B cell (primary cell): Measurements from ENCODE around the gene CACNA1F. TPM values are rescaled to one million over a fixed set of nuclear protein-coding genes. Genes with fewer than 3 reads are reported as not detected.

Source experiments
- ATAC-seq: fragments of 200-7000 bp; cut with Tn5 transposase; one replicate; pipeline ENCODE4 v1.10.0; 2021; ENCODE audit warnings: low read depth, mild to moderate bottlenecking, moderate number of reproducible peaks, moderate library complexity
- CTCF ChIA-PET: fragments of 350-600 bp; sonication (Branson Sonifier 250); formaldehyde crosslinking; loops from one replicate; lab custom pipeline; 2021; ENCODE audit warnings: antibody characterized with exemption, inconsistent platforms; lab: Charles Lee
- POLR2A ChIA-PET: fragments of 350-600 bp; sonication (Branson Sonifier 250); formaldehyde crosslinking; loops from one replicate; lab custom pipeline; 2021; ENCODE audit warnings: antibody characterized with exemption; lab: Charles Lee
- DNase-seq: peaks from one replicate; pipeline ENCODE4 v3.0.0; 2013
- H2AFZ ChIP-seq: 2 replicates; pipeline ENCODE4 v1.6.1; 2012; ENCODE audit warnings: mild to moderate bottlenecking, low read depth, low read length; ENCODE audit not compliant: insufficient read depth, poor library complexity, severe bottlenecking
- H3K27ac ChIP-seq, 2 donors: 1 replicate in 1 of 2; 2 replicates in 1 of 2; pipeline ENCODE4 v1.5.1; 2012 to 2013; ENCODE audit warnings: low read length in 2 of 2, mild to moderate bottlenecking in 2 of 2, moderate library complexity in 1 of 2
- H3K27me3 ChIP-seq, 4 experiments: fragments of 200-600 bp in 1 of 4; sonication (generic) in 1 of 4; replicated peaks in 1 of 4; 1 replicate in 2 of 4; 2 replicates in 2 of 4; pipeline versions ENCODE4 v1.6.1 to v1.7.0; 2013 to 2016; ENCODE audit warnings: low read length in 3 of 4, mild to moderate bottlenecking in 2 of 4, mixed read lengths in 1 of 4, moderate library complexity in 1 of 4; ENCODE audit not compliant: insufficient read depth in 4 of 4, control insufficient read depth in 3 of 4; ENCODE audit errors: control extremely low read depth in 1 of 4
- H3K36me3 ChIP-seq, 2 experiments: replicated peaks in 1 of 2; 1 replicate in 1 of 2; 2 replicates in 1 of 2; pipeline versions ENCODE4 v1.6.1 to v1.7.1; 2013; ENCODE audit warnings: low read length in 1 of 2; ENCODE audit not compliant: insufficient read depth in 2 of 2, control insufficient read depth in 1 of 2; ENCODE audit errors: control extremely low read depth in 1 of 2, extremely low read depth in 1 of 2
- H3K4me1 ChIP-seq, 2 donors: fragments of 200-600 bp in 1 of 2; sonication (generic) in 1 of 2; 1 replicate in 1 of 2; 2 replicates in 1 of 2; pipeline versions ENCODE4 v1.5.1 to v1.6.1; 2013 to 2017; ENCODE audit warnings: low read length in 2 of 2; ENCODE audit not compliant: control insufficient read depth in 2 of 2, insufficient read depth in 2 of 2
- H3K4me2 ChIP-seq: replicated peaks from 2 replicates; pipeline ENCODE3; 2012; ENCODE audit warnings: mild to moderate bottlenecking, low read depth, low read length; ENCODE audit not compliant: poor library complexity, severe bottlenecking
- H3K4me3 ChIP-seq, 5 experiments: fragments of 200-600 bp in 1 of 5; sonication (generic) in 1 of 5; 1 replicate in 3 of 5; 2 replicates in 2 of 5; pipeline versions ENCODE4 v1.5.1 to v1.7.0; 2011 to 2016; ENCODE audit warnings: low read length in 4 of 5, mild to moderate bottlenecking in 4 of 5, low read depth in 2 of 5, control low read depth in 1 of 5, moderate library complexity in 1 of 5; ENCODE audit not compliant: insufficient read depth in 1 of 5; ENCODE audit errors: control extremely low read depth in 1 of 5, extremely low read depth in 1 of 5
- H3K79me2 ChIP-seq: fragments of 200-600 bp; sonication (generic); one replicate; pipeline ENCODE4 v1.6.0; 2016; ENCODE audit warnings: low read length; ENCODE audit not compliant: control insufficient read depth, insufficient read depth
- H3K9ac ChIP-seq: fragments of 200-600 bp; sonication (generic); 2 replicates; pipeline ENCODE4 v1.6.1; 2017; ENCODE audit warnings: mild to moderate bottlenecking, low read length, moderate library complexity
- H3K9me3 ChIP-seq, 3 donors: one replicate each; pipeline versions ENCODE4 v1.6.1 to v1.7.1; 2013; ENCODE audit warnings: low read length in 2 of 3; ENCODE audit not compliant: control insufficient read depth in 2 of 3, insufficient read depth in 1 of 3; ENCODE audit errors: control extremely low read depth in 1 of 3
- H4K20me1 ChIP-seq: 2 replicates; pipeline ENCODE4 v1.6.0; 2012; ENCODE audit warnings: mild to moderate bottlenecking, low read length; ENCODE audit not compliant: insufficient read depth, control insufficient read depth, poor library complexity, severe bottlenecking
- H3K27ac Mint-ChIP-seq: one replicate; pipeline ENCODE4 v1.8.0; 2021; ENCODE audit warnings: mixed read lengths
- H3K27me3 Mint-ChIP-seq: one replicate; pipeline ENCODE4 v1.8.0; 2021; ENCODE audit warnings: mixed read lengths
- H3K4me1 Mint-ChIP-seq: one replicate; pipeline ENCODE4 v1.8.0; 2021; ENCODE audit warnings: mixed read lengths
- H3K4me3 Mint-ChIP-seq: one replicate; pipeline ENCODE4 v1.8.0; 2021; ENCODE audit warnings: mixed read lengths
- H3K9me3 Mint-ChIP-seq: one replicate; pipeline ENCODE4 v1.8.0; 2022; ENCODE audit warnings: mixed read lengths; ENCODE audit not compliant: insufficient read depth
- EZH2 ChIP-seq: IDR thresholded peaks from 2 replicates; pipeline ENCODE4 v1.6.1; 2012; ENCODE audit warnings: borderline replicate concordance, low read depth, mild to moderate bottlenecking, moderate library complexity, low read length; ENCODE audit not compliant: insufficient read depth, poor library complexity, severe bottlenecking
- WGBS: methylation state at CpG from one replicate; pipeline ENCODE4 v1.1.5; 2013; ENCODE audit warnings: missing lambda C conversion rate; ENCODE audit not compliant: insufficient coverage; 5-methylcytosine and 5-hydroxymethylcytosine counted together
- intact Hi-C: fragments of 100-400 bp; cut with micrococcal nuclease; formaldehyde crosslinking; loops from one replicate; pipeline ENCODE4 v1.10.0; 2022
- polyA plus RNA-seq: library from polyadenylated mRNA; depleted of rRNA; stranded (reverse); fragments of >200 nt; gene quantifications from 2 replicates; pipeline ENCODE4 v1.2.3, GENCODE V29; 2012
- total RNA-seq, 2 donors: library from RNA; stranded (reverse); fragments of 120-200 nt in 1 of 2; gene quantifications; 1 replicate in 1 of 2; 2 replicates in 1 of 2; pipeline versions ENCODE4 v1.2.3 to v1.2.4, GENCODE V29; 2013 to 2022
- TF ChIP-seq, protein P1 (sequence below): fragments of 200-600 bp; IDR thresholded peaks from one replicate; pipeline ENCODE4 v1.8.0; 2022; ENCODE audit warnings: antibody characterized with exemption, mild to moderate bottlenecking

CACNA1F gene
- total and polyA plus RNA-seq, 2 donors (not counting 1 experiment from before 2014, with no cell fraction given), result 6.7 to 9.3 TPM

GRCh38 chrX:49266523-49267445 lies 33.6 kb upstream of the CACNA1F start:
- no peaks in the 10 kb centered on the region for H3K36me3 ChIP-seq
- peaks cover 10% of the 10 kb centered on the region for H3K79me2 ChIP-seq
- no CpG with 5 or more reads among the region's 10 CpGs for WGBS
- TF ChIP-seq EZH2, result no peak
- TF ChIP-seq, protein P1, sequence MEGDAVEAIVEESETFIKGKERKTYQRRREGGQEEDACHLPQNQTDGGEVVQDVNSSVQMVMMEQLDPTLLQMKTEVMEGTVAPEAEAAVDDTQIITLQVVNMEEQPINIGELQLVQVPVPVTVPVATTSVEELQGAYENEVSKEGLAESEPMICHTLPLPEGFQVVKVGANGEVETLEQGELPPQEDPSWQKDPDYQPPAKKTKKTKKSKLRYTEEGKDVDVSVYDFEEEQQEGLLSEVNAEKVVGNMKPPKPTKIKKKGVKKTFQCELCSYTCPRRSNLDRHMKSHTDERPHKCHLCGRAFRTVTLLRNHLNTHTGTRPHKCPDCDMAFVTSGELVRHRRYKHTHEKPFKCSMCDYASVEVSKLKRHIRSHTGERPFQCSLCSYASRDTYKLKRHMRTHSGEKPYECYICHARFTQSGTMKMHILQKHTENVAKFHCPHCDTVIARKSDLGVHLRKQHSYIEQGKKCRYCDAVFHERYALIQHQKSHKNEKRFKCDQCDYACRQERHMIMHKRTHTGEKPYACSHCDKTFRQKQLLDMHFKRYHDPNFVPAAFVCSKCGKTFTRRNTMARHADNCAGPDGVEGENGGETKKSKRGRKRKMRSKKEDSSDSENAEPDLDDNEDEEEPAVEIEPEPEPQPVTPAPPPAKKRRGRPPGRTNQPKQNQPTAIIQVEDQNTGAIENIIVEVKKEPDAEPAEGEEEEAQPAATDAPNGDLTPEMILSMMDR, result no peak
- peaks cover 12 to 19% of the 10 kb centered on the region in 2 donors for H3K4me1 ChIP-seq
- H3K27ac ChIP-seq, result no peak overlapping the region
- no peak overlapping the region for H3K4me2 ChIP-seq
- intact Hi-C loops, result loop anchor here (5.0 kb wide), 1 partner anchor 1609 kb away; the partner anchor contains the start of gene UXT
- H3K27me3 ChIP-seq, result no peaks in the 10 kb centered on the region
- Mint-ChIP-seq H3K4me1 (peaks cover 20% of the 10 kb centered on the region), H3K4me3 (no peak overlapping the region), H3K27me3 (peaks cover 4% of the 10 kb centered on the region), H3K9me3 (no peaks in the 10 kb centered on the region), H3K27ac (no peak overlapping the region)
- ATAC-seq (no peak), DNase-seq (no peak)
- no peak overlapping the region for H3K4me3 ChIP-seq
- H3K9me3 ChIP-seq, result no peaks in the 10 kb centered on the region
- no peak overlapping the region for H3K9ac ChIP-seq
- ChIA-PET POLR2A (no interaction called here), CTCF (no interaction called here)
- no peak overlapping the region for H2AFZ ChIP-seq
- H4K20me1 ChIP-seq, result no peaks in the 10 kb centered on the region

DNA sequence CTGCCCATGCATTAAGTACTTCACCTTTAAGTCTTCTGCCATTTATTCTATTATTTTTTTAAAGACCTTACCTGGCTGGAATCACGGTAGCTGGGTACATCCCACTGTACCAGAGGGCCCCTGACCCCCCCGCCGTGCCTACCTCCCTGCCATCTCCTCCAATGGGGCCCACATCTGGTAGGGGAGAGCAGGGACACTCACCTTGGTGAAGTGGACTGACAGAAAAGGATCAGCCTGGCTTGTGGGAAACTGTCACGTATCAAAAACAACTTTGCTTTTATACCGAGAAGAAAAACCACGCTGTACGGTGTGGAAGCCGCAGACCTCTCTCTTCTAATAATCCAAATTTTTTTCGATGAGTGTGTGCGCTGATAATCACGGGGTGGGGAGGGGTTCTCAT lies 31.3 kb upstream of the CACNA1F start, which contains the start of gene FOXP3:
Gene FOXP3, minus strand, starts transcription at position 251 of the 400 bp plus-strand sequence. CDS start 6,205 bp downstream, outside the sequence.
- Histone ChIP-seq H2AFZ (no peak within 1 kb of the TSS), H3K36me3 (no peaks in the 10 kb centered on the region), H3K27ac (no peak within 1 kb of the TSS), H3K79me2 (no peaks in the 10 kb centered on the region), H3K9ac (no peak within 1 kb of the TSS), H3K9me3 (no peaks in the 10 kb centered on the region), H3K4me1 (peaks cover 0 to 5% of the 10 kb centered on the region in 2 donors), H3K27me3 (no peaks in the 10 kb centered on the region), H4K20me1 (no peaks in the 10 kb centered on the region), H3K4me3 (no peak within 1 kb of the TSS), H3K4me2 (no peak within 1 kb of the TSS)
- intact Hi-C loops, result no loop called here
- DNase-seq (no peak), ATAC-seq (no peak)
- ChIA-PET POLR2A (no interaction called here), CTCF (no interaction called here)
- no peak within 1 kb of the TSS for H3K27ac Mint-ChIP-seq
- H3K4me1 Mint-ChIP-seq, result peaks cover 10% of the 10 kb centered on the region
- no peak for TF ChIP-seq EZH2
- TF ChIP-seq, protein P1, result no peak
- H3K4me3 Mint-ChIP-seq, result no peak within 1 kb of the TSS
- H3K27me3 Mint-ChIP-seq, result peaks cover 5% of the 10 kb centered on the region
- H3K9me3 Mint-ChIP-seq, result no peaks in the 10 kb centered on the region
- no CpG with 5 or more reads among the region's 11 CpGs for whole genome bisulfite sequencing
